ENCODE measurements around the gene UXS1.

DNA sequence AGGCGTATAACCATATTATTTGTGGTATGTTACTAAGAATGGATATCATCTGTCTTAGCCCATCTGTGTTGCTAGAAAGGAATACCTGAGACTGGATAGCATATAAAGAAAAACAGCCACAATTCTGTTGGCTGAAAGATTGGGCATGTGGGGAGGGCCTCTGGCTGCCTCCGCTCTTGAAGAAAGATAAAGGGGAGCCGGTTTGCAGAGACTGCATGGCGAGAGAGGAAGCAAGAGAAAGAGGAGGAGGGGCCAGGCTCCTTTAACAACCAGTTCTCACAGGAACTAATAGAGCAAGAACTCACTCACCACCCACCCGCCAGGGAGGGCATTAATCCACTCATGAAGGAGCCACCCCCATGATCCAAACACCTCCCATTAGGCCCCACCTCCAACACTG is 29.2 kb upstream of the UXS1 start:
- TF ChIP-seq, protein P1, sequence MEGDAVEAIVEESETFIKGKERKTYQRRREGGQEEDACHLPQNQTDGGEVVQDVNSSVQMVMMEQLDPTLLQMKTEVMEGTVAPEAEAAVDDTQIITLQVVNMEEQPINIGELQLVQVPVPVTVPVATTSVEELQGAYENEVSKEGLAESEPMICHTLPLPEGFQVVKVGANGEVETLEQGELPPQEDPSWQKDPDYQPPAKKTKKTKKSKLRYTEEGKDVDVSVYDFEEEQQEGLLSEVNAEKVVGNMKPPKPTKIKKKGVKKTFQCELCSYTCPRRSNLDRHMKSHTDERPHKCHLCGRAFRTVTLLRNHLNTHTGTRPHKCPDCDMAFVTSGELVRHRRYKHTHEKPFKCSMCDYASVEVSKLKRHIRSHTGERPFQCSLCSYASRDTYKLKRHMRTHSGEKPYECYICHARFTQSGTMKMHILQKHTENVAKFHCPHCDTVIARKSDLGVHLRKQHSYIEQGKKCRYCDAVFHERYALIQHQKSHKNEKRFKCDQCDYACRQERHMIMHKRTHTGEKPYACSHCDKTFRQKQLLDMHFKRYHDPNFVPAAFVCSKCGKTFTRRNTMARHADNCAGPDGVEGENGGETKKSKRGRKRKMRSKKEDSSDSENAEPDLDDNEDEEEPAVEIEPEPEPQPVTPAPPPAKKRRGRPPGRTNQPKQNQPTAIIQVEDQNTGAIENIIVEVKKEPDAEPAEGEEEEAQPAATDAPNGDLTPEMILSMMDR (IDR thresholded peaks at IDR 0.05): no peak
- TF ChIP-seq POLR2A (IDR thresholded peaks at IDR 0.05; ENCODE audit: low read depth) (no peak), EP300 (IDR thresholded peaks at IDR 0.05) (no peak), POLR2AphosphoS5 (IDR thresholded peaks at IDR 0.05) (no peak)
